HTERT RPE-1 (cell line): ENCODE data around the gene HEXIM1.

Source experiments
- in situ Hi-C: fragments of 300-500 bp; cut with MboI; formaldehyde crosslinking; loops from 4 replicates; pipeline ENCODE4 v1.14.3; 2020; ENCODE audit warnings: low sequenced_read_pairs

Gene HEXIM1

GRCh38 chr17:45128989-45129388, 19.3 kb upstream of the HEXIM1 start:
- in situ Hi-C loops = no loop called here

DNA sequence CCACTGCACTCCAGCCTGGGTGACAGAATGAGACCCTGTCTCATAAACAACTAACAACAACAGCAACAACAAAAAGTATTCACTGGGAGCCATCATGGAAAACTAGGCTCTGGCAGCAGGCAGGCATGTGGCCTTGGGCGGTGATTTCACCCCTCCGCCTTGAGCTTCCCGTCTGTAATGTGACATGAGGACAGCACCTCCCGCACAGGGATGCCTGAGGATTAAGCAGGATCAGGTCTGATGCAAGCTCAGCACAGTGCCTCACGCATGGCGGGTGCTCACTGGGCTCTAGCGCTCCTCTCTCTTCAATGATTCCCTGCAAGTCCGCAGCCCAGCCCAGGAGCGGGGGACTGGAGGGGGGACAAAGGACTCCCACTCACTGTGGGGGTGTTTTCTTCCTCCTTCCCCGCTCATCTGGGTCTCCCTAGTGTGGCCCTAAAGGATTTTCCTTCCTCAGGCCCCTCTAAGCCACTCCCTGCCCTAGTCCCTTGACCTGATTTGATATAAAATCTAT, 18.8 kb upstream of the HEXIM1 start:
- in situ Hi-C loops = no loop called here

DNA sequence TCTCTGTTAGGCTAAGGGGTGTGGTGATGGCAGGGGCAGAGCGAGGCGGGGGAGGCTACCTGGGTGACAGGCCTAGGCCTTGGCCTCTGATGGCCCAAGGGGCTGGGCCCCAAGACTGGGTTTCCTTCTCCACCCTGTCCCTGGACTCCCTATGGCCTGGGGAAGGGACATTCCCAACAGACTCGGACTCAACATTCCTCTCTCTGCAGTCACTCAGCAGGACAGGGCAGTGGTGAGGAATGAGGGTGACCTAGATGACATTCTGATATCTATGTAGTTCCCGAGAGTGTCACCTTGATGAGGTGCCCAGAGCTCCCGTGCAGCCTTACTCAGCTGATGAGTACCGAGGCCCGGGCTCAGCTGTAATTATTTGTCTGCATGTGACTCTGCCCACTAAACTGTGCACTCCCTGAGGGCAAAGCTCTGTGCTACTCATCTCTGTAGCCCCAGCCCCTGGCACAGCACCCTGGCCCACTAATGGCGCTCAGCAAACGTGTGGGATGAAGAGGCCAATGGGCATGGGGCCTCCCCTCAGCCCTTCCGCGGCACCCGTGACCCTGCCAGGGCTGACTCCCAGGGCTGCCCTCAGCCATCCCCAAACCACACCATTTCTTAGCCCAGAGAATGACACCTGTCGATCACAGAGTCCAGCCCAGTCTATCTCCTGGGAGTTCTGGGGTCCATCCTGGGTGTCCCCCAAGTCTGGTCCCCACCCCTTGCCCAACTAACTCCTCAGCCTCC, 18.2 kb upstream of the HEXIM1 start:
- in situ Hi-C loops = no loop called here

DNA sequence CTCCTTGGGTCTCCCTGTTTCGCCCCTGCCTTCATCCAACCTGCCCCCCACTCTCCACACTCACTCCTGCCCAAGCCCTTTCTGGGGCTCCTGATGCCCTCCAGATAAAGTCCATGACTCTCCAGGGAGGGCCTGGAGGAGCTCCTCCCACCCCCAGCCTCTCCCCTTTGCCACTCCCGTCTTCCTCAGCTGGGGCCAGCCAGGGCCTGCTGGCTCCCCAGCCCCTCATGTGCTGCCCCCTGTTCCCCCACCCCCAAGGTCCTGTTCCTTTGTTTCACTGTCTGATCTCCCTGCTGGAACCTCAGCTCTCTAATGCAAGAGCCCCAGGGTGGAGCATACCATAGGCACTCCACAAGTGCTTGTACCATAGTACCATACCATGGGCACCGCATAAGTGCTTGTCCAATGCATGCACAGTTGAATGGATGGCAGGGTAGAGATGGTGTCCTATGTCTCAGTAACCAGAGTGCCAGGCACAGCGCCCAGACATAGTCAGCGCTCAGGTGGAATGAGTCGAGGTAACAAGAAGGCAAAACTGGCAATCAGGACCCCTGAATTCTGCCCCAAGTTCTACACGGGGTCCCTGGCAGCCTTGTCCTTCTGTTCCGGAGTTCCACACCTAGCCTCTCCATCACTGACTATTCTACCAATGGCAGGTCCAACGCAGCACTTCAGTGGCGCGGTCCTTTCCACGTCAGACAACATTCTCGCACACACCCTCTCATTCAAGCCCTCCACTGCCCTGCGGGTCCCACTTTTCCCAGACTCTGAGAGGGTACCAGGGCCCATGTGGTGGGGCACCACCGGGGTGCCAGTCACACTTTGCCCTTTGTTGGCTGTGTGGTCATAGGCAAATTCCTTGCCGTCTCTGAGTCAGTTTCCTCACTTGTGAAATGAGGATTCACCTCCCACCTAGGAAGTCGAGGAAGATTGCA, 17.3 kb upstream of the HEXIM1 start:
- in situ Hi-C loops = no loop called here

- in situ Hi-C loops = no loop called here
Measured at GRCh38 chr17:45131616-45132319, 16.5 kb upstream of the HEXIM1 start.

DNA sequence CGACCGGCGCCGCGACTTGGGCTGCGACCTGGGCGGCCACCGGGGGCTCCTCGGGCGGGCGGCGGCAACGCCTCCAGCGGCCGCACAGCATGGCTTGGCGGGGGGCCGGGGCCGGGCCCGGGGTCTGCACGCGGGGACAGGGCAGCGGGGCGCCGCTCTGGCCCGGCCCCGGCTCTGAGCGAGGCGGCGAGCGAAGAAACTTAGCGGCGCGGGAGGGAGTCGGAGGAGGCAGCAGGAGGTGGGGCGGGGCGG, 16.0 kb upstream of the HEXIM1 start, which contains the start of gene PLCD3:
PLCD3 (minus strand) TSS at position 196 of the 252 bp plus-strand sequence; CDS start at position 91, 105 bp downstream.
- in situ Hi-C loops = no loop called here

DNA sequence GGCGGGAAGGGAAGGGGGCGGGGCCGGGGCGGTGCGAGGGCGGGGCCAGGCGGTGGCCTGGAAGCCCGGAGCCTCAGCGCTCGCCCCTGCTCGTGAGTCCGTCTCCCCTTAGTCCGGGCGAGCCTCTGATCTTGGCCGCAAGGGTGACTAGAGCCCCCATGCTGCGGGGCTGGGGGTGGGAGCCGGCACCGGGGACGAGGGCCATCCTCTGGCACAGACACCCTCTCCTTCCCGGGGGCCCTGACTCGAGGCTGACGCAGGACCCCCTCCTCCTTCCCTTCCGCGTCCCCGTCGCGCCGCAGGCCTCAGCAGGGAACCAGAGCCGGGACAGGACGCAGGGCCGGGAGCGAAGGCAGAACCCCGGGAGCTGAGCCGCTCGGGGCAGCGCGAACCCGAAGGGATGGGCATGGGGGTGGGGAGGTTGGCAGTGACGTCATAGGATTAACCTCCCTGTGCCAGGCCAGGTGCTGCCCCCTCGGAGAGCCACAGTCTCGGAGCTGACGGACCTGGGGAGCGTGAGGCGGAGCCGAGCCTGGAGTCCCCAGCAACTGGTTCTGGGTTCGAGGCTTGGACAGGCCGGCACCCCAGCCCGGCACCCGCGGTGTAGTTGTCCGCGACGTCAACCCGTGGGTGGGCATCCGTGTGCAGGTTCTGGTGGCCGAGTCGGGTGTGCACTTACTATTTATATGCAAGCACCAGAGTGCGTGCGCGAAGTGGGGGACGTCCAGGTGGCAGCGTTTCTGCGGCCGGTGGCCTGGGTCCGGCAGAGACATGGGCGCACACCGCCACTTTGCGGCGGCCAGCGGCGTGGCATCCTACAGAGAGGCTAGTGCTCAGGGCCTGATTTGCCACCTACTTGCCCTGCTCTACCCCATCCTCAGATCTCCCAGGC, 15.5 kb upstream of the HEXIM1 start:
- in situ Hi-C loops = no loop called here

DNA sequence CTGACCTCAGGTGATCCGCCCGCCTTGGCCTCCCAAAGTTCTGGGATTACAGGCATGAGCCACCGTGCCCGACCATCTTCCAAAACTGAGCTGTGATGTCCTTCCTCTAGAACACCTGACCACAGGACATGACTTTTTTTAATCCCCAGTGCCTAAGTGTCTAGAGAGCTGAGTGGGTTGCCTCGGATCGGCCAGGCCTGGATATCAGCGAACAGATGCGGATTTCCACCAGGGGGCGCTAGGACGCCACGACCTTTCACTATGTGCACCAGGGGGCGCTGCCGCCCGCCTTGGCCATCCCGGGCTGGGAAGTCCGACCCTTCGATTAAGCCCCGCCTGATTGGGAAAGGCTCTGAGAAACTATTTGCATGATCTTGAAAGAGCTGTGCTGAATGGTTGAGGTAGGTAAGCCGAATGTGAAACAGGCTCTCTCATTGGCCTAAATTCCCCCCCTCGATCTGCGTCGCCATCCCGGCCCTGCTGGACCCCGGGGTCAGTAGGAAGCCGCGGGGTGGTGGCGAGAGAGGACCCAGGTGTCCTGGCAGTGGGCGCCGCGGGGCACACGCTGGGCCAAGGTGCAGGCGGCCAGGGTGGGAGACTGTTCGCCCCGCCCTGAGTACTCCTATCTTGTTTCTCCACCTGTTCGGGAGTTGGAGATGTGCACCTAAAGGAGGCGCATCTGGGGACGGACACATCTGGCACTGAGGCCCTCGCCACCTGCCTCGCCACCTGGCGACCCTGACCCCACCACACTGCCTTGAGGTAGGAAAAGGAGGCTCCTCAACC, 12.9 kb upstream of the HEXIM1 start, which contains the start of gene ACBD4:
ACBD4 (plus strand) TSS at position 496 of the 786 bp plus-strand sequence. CDS start 458 bp downstream, outside the sequence.
- in situ Hi-C loops = no loop called here

DNA sequence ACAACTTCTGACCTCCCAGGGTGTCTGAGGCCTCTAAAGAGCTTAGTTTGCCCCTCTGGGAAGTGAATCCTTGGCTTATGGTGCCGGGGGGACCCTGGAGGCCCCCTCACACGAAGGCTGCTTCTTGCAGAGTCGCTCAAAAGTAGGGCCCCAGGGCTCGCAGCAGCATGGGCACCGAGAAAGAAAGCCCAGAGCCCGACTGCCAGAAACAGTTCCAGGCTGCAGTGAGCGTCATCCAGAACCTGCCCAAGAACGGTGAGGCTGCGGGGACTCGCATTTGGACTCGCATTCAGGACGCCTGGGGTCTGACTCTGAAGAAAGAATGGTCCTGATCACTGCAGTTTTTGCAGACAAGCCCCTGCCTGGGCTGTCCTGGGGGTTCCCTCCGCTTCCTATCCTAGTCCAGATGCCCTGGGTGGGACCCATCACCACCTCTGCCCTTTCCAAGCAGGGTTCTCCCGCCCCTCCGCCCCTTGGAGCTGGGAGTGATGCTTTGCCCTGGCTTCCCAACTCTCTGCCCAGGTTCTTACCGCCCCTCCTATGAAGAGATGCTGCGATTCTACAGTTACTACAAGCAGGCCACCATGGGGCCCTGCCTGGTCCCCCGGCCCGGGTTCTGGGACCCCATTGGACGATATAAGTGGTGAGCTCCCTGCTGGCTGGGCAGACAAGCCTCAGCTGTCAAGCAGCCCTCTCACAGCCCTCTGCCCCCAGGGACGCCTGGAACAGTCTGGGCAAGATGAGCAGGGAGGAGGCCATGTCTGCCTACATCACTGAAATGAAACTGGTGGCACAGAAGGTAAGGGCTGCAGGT, 12.1 kb upstream of the HEXIM1 start:
- in situ Hi-C loops = no loop called here

DNA sequence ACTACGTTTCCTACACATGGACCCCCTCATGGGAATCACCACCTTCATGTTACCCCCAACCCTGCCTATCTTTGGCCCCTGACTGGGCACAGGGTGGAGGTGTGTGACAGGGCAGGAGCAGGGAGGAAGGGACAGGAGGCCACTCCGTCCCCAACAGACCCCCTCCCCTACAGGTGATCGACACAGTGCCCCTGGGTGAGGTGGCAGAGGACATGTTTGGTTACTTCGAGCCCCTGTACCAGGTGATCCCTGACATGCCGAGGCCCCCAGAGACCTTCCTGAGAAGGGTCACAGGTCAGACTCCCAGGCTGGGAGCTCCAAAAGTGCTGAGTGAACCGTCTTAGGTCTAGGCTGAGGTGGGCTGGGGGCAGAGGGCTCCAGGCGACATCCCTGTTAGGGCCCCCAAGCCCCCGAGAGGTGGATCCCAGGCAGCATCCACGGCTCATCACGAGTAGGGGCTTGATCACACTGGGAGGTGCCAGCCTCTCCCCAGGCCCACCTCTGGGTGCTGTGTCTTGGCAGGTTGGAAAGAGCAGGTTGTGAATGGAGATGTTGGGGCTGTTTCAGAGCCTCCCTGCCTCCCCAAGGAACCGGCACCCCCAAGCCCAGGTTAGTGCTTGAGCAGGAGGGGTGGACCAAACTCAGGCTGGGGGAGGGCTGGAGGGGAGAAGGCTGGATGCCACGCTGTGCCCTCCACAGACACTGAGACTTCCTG, 11.3 kb upstream of the HEXIM1 start:
- in situ Hi-C loops = no loop called here

DNA sequence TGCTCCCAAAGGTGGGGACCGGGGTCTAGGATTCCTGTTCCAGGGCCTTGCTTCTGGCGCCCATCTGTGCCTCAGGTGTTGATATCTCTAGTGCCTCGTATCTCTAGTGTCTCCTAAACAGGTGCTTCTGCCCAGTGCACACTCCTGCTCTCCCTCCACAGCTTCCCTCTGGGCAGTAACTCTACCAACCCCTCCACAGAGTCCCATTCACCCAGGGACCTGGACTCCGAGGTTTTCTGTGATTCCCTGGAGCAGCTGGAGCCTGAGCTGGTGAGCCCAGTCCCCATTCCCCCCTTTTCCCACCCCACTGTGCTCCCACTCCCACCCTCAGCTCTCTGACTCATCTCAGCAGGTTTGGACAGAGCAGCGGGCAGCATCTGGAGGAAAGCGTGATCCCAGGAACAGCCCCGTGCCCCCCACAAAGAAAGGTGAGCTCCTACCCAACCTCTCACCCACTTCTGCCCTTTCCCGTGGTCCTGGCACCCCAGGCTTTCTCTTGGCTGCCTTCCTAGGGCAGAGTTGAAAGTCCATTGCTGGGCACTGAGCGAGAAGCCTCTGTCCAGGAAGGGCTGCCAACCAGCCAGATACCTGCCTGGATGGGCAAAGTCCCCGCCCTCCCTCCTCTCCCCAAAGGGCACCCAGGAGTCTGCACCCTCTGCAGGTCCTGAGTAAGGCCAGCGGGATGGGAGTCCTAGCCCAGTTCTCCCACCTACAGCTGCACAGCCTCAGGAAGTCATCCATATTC, 10.5 kb upstream of the HEXIM1 start:
- in situ Hi-C loops = no loop called here

DNA sequence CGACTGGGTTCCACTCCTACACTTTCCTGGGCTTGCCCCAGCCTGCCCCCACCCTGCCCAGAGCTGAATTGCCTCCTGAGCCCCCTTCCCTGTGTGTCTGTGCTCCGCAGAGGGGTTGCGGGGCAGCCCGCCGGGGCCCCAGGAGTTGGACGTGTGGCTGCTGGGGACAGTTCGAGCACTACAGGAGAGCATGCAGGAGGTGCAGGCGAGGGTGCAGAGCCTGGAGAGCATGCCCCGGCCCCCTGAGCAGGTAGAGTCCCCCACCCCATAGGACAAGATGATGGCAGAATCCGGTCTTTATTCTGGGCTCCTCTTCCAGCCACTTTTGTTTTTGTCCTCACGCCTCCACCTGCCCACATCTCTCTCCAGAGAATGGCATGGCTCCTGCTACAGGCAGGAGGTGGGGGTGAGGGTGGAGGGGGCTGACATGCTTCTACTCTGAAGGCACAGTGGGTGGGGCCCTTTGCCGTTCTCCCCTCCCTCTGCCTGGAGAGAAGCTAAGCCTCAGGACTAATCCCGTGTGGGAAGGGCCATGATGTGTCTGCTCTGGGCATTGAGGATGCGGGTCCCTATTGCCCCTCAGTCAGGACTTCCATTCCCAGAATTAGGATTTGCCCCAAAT, 9.3 kb upstream of the HEXIM1 start:
- in situ Hi-C loops = no loop called here

- in situ Hi-C loops = no loop called here
Measured at GRCh38 chr17:45139533-45139920, 8.7 kb upstream of the HEXIM1 start.

DNA sequence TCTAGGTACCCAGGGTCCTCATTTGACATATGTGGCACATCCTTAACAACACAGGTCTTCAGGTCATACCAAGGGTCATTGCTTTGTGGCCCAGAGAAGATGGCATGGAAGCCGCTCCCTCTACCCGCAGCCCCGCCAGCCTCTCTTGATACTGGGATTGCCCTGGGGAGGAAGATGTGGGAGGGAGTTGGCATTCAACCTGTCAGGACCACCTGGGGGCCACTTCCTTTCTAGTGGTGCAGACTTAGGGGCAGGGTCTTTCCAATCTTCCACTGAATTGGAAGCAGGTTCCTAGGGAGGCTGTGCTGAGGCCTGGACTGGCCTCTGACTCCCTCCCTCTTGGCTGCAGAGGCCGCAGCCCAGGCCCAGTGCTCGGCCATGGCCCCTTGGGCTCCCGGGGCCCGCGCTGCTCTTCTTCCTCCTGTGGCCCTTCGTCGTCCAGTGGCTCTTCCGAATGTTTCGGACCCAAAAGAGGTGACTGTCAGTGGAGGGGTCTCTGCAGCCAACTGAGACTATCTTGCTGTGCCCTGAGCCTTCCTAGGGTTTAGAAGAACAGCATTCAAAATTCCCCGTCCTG, 5.1 kb upstream of the HEXIM1 start:
- in situ Hi-C loops = no loop called here

DNA sequence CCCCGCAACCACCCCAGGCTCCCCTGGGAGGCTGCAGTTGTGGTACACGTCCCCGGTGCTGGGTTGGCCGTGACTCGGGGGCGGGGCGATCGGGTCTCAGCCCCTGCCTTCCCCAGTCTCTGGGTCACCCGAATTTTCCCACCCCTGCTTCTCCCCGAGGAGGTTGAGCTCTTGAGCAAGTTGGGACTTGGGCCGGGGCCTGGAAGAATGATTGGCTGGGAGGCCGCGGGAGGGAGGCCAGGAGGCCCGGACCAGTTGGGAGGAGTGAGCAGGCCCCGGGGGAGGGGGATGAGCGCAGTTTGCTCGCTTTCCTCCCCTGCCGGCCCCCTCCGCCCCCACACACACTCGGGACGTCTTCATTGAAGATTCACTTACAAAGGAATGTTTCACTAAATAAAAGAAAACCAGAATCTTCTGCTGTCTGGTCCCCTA, 4.5 kb upstream of the HEXIM1 start:
- in situ Hi-C loops = no loop called here

DNA sequence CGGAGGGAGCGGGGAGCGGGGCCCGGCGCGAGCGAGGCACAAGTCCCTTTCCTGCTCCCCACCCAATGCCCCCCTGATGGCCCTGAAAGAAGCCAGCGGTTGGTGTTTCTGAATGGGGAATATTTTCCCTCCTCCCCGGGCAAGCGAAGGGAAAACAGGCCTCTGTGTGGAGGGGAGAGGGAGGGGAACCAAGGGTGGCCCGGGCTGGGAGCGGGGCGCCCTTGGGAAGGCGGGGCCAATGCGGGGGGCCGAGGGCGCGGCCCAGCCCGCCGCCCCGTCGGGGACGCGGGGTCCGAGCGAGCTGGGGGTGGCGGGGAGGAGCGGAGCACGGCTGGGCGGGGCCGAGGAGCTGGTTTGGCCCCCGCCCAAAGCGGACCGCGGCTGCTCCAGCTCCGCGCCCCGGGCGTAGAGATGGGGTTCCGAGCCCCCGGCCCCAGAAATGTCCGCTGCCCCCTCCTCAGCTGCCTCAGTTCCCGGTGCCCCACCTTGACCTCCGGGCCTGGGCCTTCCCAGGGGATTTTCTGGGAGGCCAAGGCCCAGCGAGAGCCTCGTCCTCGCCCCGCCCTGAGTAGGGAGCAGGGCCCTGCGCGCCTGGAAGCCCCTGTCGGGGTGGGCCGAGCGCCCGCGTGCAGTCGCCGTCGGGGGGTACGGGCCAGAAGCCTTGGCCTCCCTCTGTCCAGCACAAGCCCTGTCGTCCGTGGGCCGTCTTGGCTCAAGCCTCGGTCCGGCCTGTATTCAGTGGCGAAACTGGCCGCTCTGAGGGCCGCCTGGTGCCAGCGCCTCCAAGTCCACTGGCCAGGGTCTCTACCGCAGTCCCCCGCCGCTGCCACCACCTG, 3.9 kb upstream of the HEXIM1 start:
- in situ Hi-C loops = no loop called here
